T-helper 22 cell (primary cell): ENCODE measurements around the gene MAGEB5.
"Not testable (repeated sequence)": the region's sequence is repeated elsewhere in the genome, so short reads cannot be mapped to it uniquely, and the experiment has no call there.

Source experiments
- DNase-seq: peaks from one replicate; pipeline ENCODE4 v3.0.0-alpha.2; 2020; ENCODE audit warnings: low read depth

The MAGEB5 gene

GRCh38 chrX:26215869-26216268, at the start of gene MAGEB5:
Gene MAGEB5 (plus strand): TSS chrX:26216169. CDS start chrX:26217302, 1,133 bp downstream.
- DNase-seq: no peak

GRCh38 chrX:26192204-26192603, 23.8 kb upstream of the MAGEB5 start, which contains the start of gene MAGEB6:
Gene MAGEB6 (plus strand): TSS chrX:26192440. CDS start chrX:26193847, 1,407 bp downstream.
- DNase-seq: no peak

GRCh38 chrX:26203561-26203960, 12.4 kb upstream of the MAGEB5 start:
- DNase-seq: no peak

- not testable (repeated sequence) for DNase-seq
Observed at GRCh38 chrX:26204717-26205116, 11.3 kb upstream of the MAGEB5 start.

GRCh38 chrX:26208012-26208411, 8.0 kb upstream of the MAGEB5 start:
- DNase-seq: no peak

- DNase-seq: no peak
Observed at GRCh38 chrX:26219351-26219750, 3.4 kb downstream of the MAGEB5 start.

GRCh38 chrX:26234177-26234576, 18.2 kb downstream of the MAGEB5 start:
- no peak for DNase-seq

- DNase-seq: no peak
Observed at GRCh38 chrX:26253526-26253925, 37.6 kb downstream of the MAGEB5 start.

GRCh38 chrX:26254436-26254835, 38.5 kb downstream of the MAGEB5 start:
- DNase-seq: no peak

GRCh38 chrX:26262121-26262523, 46.2 kb downstream of the MAGEB5 start:
- no peak for DNase-seq
